Fibroblast of the aortic adventitia (primary cell): Measurements from ENCODE around the gene PKNOX1. TPM values are rescaled to one million over a fixed set of nuclear protein-coding genes. Genes with fewer than 3 reads are reported as not detected.
"Not testable (repeated sequence)": the region's sequence is repeated elsewhere in the genome, so short reads cannot be mapped to it uniquely, and the experiment has no call there.

Experiments used
- DNase-seq: peaks from one replicate; pipeline ENCODE4 v3.0.0-alpha.2; 2010; ENCODE audit warnings: low read depth
- H3K4me3 ChIP-seq: 2 replicates; pipeline ENCODE4 v1.5.1; 2011; ENCODE audit warnings: low read depth, mild to moderate bottlenecking, control low read depth, low read length, moderate library complexity
- total RNA-seq: library from RNA; depleted of rRNA; stranded (reverse); fragments of >200 nt; gene quantifications from 2 replicates; pipeline ENCODE4 v1.2.3, GENCODE V29; 2012; ENCODE audit warnings: low replicate concordance
- TF ChIP-seq, protein P1 (sequence below): IDR thresholded peaks from 2 replicates; pipeline ENCODE4 v1.5.1; 2011; ENCODE audit warnings: mild to moderate bottlenecking, low read length, control low read depth, inconsistent platforms; ENCODE audit not compliant: insufficient read depth

Gene PKNOX1
- total RNA-seq, 1 donor = 12.7 TPM

DNA sequence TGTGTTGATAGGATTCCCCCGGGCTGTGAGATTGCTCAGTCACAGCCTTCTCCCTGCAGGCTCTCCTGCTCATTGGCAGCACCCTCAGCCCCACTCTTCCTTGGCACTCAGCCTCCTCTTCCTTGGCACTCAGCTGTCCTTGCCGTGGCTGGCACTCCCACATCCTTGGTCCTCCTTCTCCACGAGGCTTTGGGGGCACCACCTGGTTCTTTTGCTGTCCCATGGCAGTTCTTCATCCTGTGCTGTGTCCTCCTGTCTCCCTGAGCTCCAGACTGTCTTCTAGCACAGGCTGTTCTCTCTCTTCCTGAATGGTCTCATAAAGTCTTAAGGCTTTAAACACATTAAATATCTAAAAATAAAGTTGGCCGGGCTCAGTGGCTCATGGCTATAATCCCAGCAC lies 27.0 kb downstream of the PKNOX1 start:
- TF ChIP-seq, protein P1, sequence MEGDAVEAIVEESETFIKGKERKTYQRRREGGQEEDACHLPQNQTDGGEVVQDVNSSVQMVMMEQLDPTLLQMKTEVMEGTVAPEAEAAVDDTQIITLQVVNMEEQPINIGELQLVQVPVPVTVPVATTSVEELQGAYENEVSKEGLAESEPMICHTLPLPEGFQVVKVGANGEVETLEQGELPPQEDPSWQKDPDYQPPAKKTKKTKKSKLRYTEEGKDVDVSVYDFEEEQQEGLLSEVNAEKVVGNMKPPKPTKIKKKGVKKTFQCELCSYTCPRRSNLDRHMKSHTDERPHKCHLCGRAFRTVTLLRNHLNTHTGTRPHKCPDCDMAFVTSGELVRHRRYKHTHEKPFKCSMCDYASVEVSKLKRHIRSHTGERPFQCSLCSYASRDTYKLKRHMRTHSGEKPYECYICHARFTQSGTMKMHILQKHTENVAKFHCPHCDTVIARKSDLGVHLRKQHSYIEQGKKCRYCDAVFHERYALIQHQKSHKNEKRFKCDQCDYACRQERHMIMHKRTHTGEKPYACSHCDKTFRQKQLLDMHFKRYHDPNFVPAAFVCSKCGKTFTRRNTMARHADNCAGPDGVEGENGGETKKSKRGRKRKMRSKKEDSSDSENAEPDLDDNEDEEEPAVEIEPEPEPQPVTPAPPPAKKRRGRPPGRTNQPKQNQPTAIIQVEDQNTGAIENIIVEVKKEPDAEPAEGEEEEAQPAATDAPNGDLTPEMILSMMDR = no peak
- no peak overlapping the region for H3K4me3 ChIP-seq
- DNase-seq = no peak

DNA sequence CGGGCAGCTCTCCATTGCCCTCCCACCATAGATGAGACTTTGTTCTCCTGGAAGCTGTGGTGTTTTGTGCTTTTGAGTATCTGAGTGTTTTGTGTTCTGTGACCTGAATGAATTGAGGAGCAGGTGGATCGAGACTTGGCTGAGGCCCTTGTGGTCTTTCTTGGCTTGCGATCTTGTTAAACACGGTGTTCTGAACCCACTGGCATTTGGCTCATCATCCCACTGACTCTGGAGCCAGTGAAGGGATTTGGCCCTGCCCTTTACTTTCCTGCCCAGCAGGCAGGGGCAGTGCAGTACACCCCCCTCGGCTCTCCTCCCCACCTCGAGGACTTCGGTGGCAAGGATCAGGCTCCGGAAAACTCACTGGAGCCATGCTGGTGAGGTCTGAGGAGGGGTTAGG lies 30.6 kb downstream of the PKNOX1 start:
- DNase-seq = no peak
- TF ChIP-seq, protein P1 = no peak
- H3K4me3 ChIP-seq = no peak overlapping the region

DNA sequence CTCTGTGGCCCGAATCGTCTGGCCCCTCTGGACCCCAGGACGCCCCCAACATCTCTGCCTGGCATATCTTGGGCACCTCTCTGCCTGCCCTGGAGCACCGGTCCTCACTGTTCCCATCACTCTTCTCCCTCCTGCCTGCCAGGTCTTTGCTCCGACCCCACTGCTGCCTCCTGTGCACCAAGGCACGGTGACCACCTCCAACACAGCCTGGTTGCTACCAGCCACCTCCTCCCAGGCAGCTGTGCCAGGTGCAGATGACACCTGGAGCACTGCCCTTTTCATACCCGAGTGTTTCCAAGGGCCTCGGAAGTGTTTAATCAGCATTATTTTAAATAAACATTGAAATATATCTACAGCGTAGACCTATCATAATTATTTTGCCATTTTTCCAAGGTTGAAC lies 31.3 kb downstream of the PKNOX1 start:
- TF ChIP-seq, protein P1 = no peak
- H3K4me3 ChIP-seq = no peak overlapping the region
- DNase-seq = no peak

DNA sequence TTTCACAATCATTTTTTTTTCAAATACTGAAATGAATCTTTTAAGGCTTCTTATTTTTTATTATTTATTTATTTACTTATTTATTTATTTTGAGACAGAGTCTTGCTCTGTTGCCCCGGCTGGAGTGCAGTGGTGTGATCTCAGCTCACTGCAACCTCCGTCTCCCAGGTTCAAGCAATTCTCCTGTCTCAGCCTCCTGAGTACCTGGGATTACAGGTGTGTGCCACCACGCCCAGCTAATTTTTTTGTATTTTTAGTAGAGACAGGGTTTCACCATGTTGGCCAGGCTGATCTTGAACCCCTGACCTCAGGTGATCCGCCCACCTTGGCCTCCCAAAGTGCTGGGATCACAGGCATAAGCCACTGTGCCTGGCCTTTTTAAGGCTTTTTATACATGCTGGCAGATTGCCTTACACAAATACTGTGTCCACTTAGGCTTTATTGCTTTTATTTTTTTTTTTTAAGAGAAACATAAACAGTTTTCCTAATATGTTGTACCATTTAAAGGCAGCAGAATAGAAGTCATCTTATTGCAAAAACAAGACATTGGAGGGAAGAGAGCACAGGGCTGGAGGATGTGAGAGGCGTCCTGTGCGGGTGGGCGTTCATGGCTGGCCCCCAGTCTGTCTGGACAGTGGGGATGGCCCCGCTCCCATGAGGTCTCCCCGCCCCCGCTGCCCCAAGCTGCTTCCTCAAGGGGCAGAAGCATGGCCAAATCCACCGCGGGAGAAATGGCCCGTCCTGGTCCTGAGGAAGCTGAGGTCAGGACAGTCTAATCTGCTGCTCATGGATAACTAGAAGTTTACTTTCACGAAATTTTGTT lies 31.9 kb downstream of the PKNOX1 start:
- not testable (repeated sequence) for H3K4me3 ChIP-seq, DNase-seq

DNA sequence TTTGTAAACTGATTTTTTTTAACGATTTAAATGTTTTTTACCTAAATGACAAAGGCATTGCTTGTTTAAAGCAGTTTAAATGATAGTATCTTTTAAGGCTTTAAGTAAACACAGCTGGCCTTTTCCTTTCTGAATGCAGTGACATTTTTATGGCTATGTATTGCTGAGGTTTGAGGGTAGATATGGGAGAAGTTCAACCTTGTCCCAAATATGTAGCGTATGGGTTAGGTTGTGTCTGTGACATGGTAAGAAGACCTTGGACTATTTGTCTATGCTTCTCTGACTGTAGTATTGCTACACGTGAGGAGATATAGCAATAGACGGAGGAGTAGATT lies 32.5 kb downstream of the PKNOX1 start:
- TF ChIP-seq, protein P1 = no peak
- no peak overlapping the region for H3K4me3 ChIP-seq
- no peak for DNase-seq

DNA sequence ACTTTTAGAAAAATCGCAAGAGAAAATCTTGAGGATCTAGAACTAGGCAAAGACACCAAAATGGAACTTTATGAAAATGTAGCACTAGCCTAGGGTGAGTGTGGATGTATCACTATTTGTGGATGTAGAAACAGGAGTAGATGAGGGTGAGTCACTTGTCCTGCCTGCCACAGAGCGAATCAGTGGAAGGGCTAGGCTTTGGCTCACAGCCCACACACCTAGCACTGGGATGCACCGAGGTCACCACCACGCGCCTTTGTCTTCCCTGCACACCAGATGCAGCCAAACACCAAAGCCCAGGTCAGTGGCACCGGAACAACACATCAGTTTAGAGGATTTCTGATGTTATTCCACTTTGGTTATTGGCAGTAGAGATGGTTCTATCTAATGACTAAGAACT lies 38.2 kb downstream of the PKNOX1 start:
- no peak overlapping the region for H3K4me3 ChIP-seq
- DNase-seq = no peak
- TF ChIP-seq, protein P1 = no peak

DNA sequence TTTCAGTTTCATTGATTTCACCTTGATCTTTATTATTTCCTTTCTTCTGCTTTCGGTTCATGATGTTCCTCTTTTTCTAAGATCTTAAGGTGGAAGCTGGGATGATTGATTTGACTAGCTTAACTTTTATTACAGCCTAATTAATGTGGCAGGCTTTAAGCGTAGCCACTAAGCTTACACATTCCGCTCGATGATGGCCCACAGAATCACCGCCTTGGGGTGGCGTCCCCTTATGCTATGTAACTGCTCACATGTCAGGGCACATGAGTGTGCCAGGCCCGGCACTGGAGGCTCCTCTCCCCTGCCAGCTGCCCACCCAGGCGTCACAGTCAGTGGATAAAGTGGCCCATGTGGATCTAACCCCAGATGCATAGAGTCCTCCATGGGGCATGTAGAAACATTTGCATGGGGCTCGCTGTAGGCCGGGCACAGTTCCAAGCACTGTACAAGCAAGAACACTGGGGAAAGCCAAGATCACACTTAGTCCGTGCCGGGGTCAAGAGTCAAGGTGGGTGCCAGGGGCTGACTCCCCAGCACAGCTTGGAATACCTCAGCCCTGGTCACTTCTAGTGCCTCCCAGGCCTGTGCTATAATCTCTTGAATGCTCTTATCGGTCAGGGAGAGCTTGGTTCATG lies 41.7 kb downstream of the PKNOX1 start:
- DNase-seq = no peak
- H3K4me3 ChIP-seq = no peak overlapping the region
- TF ChIP-seq, protein P1 = no peak
